ENCODE results near the gene LAMA5.

Gene LAMA5

DNA sequence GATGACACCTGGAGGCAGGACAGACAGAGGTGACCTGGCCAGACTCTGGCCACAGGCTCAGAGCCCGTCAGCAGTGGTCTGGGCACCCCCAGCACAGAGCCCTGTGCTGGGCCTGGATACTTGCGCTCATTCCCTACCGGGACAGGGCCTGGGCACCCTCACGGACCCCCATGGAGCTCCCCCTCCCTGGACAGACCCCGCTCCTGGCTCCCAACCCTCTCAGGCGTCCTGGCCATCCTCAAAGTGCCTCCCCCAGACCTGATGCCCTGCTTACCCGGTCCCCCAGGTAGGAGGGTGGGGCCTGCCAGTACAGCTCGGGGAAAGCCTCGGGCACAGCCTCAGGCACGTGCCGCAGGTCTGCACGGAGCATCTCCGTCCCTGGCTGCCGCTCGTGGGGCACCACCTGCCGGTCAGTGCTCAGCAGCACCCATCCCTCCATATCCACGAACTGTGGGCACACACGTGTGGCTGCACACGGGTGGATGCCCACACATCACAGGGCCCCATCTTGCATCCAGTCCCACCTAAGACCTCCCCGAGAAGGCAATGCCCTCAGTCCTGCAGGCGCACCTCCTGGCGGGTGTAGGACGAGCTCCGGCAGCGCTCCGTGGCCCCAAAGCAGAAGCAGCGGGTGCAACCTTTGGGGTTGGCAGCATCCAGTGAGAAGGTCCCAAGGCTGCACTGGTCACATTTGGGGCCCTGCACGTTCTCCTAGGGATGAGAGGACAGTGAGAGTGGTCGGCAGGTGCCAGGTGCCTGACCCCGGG lies 40.0 kb downstream of the LAMA5 start:
- no peak for DNase-seq

DNA sequence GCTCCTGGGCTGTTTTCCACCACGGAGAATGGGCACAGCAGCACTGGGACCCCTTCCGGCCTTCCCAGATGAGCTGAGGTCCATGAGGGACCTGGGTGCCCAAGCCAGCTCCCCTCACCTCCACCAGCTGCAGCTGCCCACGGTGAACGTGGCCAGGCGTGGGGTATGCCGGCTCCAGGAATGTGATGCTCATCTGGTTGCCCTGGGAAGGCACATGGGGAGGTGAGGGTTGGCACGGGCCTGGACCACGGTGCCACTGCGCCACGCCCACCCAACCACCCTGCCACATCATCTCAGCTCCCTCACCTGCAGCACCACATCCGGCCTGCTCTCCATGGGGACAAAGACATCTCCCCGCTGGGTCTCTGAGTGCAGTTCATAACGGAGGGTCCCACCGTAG lies 40.6 kb downstream of the LAMA5 start:
- DNase-seq, result no peak

DNA sequence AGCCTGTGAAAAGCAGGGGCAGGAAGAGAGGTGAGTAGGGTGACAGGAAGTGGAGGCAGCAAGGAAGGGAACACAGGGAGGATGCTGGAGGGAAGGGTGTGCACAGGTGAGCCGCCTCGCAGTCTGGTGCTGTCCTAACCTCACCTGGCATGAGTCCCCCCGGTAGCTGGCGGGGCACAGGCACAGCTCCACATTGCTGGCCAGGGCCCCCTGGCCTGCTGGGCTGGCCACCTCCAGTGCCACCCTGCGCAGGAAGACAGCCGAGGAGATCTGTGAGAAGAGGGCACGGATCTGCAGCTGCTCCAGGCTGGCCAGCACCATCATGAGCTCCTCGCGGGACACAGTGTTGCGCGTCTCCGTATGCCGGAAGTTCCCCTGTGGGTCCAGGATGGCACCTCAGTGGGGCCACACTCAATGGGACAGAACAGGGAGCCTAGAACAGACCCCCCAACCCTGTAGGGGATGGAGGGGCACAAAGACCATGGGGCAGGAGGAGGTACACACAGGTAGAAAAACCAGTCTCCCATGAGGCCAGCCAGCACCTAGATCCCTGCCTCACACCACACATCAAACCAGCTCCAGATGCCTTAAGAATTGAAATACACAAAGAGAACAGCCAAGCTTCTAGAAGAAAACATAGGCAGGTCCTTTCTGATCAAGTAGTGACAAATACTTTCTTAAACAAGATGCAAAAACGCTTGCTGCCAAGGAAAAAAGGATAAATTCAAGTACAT lies 41.8 kb downstream of the LAMA5 start:
- no peak for DNase-seq

DNA sequence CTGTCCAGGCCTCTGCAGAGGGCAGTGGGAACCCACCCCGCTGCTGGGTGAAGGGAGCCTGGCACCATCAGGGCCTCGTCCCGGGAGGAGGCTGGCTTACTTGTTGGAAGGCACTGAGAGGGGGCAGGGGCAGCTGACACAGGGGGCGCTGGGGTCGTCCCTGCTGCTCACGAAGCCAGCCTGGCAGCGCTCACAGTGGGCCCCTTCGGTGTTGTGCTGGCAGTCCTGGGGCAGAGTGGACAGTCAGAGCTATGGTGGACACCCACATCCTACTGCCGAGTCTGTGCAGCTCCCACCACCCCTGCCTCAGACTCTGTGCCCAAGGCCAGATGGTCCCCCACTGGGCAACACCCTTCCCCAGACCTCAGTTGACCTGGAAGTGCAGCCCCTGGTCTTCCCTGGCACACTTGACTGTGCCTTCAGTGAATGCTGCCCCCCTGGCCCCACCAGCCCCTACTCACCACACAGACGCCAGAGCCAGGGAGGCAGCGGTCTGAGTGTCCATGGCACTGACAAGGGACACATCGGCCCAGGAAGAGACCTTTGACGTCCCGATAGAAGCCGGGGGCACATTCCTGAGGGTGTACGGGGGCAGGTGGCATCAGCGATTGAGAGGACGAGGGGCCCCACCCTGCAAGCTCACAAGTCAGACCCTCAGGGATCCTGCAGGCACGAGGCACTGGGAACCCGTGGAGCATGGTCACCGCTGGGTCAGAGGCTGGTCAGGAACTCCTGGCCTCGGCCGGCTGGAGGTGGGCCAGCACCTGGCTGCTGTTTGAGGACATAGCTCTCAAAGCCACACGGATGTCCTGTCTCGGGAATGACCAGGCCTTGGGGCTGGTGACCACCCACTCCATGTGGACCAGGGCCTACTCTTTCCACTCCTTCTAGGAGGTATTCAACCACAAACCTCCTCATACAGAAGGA lies 42.9 kb downstream of the LAMA5 start:
- DNase-seq, result no peak

DNA sequence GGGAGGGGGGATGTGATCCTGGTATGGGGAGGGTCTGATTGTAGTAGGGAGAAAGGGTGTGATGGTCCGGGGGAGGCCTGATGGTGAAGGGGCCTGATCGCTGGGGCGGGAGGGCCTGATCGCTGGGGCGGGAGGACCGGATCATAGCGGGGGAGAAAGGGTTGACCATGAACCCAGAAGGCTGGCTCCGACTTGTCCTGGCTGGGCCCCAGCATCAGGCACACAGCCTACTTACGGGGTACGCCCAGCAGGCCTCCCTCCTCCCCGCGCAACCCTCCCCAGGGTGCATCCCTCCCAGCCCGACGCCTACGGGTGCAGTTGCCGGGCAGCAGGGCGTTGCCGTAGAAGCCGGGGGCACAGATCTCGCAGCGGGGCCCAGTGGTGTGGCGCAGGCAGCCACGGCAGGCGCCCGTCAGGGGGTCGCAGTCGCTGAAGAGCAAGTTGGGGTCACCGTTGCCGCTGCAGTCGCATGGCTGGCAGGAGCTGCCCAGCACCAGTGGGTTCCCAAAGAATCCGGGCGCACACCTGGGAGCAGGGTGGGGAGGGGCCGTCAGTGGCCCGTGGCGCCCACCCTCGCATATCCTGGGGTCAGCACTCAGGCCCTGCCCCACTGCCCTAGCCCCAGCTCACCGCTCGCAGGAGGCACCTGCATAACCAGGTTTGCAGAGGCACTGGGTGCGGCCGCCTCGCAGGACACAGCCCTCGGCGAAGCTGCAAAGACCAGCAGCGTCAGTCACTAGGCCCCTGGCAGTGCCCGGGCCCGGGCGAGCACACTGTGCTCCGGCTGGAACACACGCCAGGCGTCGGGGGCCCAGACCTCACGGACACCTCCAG lies 43.7 kb downstream of the LAMA5 start:
- no peak for DNase-seq

DNA sequence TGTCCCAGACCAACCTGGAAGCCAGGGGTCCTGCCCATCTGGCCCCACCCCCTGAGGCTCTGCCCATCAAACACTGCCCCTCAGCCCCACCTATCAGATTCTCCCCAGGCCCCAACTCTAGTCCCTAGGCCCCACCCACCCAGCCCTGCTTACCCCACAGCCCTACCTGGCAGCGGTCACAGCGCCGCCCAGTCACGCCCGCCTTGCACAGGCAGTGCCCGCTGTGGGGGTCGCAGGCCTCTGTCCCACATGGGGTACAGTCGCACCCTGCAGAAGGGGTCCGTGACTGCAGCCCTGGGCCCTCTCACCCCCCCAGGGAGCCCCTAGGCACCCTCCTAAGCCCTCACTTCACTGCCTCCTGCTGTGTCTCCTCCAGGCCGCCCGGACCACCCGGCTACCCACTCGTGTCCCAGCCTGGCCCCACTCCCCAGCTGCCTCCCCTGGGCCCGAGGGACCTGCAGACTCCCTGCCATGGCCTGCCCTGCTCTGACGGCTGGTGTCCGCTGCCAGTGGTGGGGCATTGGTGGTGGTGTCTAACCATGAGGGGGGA lies 44.5 kb downstream of the LAMA5 start:
- no peak for DNase-seq

DNA sequence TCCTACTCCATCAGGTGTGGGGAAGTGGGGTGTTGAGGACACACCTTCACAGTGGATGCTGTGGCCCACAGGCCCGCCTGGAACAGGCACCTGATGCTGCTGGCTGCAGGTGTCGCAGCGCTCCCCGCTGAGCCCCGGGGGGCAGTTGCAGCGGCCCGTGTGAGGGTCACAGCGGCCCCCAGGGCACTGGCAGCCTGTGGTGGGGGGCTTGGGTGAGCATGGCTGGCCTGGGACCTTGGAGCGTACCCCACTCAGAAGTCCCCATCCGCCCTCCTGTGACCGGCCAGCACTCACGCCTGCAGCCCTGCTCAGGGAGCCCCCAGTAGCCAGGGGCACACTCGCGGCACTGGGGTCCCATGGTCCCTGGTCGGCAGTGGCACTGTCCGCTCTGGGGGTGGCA lies 45.1 kb downstream of the LAMA5 start:
- no peak for DNase-seq

DNA sequence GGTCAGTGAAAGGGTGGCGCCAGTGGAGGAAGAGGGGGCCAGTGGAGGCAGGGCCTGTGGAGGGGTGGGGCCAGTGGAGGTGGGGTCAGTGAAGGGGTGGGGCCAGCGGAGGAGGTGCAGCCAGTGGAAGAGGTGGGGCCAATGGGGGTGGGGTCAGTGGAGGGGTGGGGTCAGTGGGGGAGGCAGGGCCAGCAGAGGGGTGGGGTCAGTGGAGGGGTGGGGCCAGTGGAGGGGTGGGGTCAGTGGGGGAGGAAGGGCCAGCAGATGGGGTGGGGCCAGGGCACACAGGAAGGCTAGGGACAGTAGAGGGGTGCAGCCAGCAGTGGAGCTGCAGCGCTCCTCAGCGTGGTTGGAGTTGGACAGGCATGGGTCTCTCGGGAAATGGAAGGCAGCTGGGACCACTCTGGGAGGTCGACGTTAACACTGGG lies 45.6 kb downstream of the LAMA5 start:
- no peak for DNase-seq

DNA sequence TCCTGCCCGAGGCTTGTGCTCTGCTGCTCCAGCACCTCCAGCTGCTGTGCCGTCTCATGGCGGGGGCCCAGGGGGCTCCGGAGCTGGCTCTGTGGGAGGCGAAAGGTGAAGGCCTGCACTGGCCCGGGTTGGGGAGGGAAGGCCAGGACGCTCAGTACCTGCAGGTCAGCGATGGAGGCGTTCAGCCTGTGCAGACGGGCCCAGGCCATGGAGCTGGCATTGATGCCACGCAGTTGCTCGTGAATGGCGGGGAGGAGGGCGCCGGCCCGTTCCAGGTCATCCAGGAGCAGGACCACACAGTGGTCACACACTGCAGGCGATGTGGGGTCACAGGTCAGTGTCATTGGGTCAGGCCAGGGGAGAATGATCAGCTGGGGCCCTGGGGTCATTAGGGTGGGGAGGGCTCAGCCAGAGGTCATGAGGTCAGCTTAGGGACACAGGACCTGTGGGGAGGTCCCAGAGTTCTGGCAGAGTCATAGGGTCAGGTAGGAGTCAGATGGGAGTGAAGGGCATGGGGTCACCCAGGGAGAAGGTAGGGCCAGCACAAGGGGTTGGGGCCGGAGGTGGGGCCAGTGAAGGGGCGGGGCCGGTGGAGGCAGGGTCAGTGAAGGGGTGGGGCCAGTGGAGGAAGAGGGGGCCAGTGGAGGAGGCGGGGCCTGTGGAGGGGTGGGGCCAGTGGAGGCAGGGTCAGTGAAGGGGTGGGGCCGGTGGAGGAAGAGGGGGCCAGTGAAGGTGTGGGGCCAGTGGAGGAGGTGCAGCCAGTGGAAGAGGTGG lies 46.3 kb downstream of the LAMA5 start:
- DNase-seq, result no peak

DNA sequence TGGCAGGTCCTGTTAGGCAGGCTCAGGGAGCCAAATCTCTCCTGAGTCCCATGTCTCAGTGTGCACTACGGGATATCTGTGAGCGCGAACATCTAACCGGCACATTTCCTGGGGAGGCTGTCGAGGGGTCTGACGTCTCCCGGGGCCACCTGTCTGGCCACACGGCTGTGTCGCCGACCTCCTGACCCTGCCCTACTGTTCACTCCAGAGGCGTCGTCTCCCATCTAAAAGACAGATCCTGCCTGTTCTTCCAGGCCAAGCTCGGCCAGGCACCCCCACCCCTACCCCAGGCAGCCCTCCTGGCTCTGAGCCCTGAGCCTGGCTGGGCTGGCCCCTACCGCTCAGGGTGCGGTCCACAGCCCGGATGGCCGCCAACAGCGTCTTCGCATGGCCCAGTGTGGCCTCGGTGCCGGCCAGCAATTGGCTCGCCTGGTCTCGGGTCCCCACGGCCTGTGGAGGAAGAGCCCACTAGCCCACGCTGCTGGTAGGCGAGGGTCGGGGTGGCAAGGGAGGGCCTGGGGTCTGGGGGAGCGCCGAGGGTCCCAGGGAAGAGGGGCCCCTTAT lies 47.7 kb downstream of the LAMA5 start:
- no peak for DNase-seq

DNA sequence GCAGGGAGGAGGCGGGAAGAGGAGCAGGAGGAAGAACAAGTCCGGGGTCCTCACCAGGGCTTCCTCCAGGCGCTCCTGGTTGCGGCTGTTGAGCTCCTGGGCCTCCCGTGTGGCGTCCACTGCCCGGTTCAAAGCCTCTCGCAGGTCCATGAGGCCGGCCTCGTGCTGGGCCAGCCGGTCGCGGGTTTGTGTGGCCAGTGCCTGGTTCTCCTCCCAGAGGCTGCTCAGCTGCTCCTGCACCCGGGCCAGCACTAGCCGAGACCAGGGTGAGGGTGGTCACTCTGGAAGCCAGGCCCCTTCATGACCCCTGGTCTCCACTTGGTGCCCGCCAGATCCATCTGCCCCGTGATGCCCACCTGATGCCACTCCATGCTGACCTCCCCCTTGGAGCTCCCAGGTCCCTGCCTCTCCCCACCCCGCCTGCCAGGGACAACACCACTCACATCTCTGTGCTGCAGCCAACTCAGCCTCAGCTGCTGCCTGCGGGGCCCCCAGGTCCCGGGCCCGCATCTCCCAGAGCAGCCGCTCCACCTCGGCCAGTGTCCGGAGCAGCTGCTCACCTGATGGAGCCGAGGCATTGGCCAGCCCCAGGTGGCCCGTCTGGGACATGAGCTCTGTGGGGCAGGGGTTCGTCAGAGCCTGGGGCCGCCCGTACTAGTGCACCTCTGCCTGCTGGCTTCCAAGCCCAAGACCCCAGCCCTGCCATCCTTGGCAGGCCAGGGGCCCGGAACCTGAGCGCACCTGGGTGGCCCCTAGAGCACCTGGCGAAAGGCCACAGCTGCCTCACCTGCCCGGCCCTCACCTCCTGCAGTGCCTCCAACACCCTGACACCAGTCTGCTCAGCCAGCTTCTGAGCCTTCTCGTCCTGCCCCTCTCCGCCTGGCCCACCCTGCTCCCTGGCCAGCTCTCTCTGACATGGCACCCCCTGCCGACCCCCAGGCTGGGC lies 48.4 kb downstream of the LAMA5 start:
- DNase-seq, result no peak

DNA sequence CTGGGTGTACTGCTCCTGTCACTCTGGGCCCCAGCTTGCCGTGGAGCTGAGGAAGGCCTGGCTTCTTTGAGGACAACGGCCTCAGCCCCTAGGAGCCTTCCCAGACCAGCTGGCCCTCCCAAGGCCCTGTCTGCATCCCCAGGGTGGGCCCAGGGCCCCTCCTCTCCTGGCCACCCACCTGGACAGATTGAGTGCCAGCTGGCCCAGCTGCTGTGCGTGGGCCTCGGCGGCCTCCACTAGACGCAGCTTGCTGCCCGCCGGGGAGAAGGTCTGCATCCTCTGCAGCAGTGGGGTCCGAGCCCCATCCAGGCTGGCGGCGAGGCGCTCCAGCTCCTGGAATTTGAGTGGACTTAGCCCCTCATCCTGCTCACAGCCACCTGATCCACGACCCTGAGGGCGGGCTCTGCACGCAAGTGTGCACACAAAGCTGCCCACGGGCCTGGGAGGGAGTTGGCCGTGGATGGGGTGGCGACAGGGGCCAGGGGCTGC lies 49.9 kb downstream of the LAMA5 start:
- DNase-seq, result no peak

DNA sequence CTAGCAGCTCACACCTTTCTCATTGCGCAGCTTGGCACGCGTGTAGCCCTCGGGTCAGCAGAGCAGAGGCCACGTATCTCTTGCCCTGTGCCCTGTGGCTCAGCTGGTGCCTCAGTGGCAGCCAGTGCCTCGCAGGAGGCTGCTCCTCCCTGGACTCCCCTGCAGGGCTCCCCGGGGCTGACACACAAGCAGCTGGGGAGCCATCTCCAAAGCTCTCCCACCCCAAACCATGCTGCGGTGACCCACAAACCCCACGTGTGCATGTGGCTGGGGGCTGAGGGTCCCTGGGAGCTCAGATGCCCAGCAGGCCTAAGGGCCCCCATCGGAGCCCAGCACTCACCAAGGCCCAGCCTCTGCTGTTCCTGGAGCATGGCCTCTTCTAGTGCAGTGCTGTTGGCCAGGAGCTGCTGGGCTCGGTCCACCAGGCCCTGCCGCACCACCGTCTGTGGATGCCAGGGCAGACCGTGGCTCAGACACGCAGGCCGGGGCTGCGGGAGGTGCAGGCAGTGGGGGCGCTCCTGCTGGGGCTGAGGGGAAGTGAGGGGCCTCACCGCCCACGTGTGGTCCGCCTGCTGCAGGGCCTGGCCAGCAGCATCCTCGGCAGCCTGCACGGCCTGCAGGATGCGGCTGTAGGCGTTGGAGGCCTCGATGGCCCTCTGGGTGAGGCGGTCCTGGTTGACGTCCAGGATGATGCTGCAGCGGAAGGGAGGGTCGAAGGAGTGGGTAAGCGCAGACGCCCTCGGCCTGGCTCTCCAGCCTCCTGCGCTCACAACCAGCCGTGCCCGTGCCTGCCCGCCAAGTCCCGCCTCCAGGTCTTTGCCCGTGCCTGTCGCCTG lies 50.6 kb downstream of the LAMA5 start:
- DNase-seq, result no peak

DNA sequence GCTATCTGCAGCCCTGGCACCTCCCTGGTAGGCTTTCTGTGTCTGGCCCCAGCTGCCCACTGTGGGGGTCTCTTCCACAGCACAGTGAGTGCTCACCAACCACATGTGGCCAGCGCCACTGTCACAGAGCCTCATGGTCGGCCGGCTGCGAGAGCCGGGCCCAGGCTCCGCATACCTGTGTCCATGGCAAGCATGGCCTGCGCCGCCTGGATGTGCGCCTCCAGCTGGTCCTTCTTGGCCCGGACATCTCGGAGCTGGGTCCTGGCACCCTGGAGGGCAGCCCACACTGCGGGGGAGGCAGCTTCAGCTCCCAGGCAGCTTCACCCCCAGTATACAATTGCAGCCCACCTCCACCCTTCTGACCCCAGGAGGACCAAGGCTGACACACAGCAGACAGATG lies 51.3 kb downstream of the LAMA5 start:
- no peak for DNase-seq

DNA sequence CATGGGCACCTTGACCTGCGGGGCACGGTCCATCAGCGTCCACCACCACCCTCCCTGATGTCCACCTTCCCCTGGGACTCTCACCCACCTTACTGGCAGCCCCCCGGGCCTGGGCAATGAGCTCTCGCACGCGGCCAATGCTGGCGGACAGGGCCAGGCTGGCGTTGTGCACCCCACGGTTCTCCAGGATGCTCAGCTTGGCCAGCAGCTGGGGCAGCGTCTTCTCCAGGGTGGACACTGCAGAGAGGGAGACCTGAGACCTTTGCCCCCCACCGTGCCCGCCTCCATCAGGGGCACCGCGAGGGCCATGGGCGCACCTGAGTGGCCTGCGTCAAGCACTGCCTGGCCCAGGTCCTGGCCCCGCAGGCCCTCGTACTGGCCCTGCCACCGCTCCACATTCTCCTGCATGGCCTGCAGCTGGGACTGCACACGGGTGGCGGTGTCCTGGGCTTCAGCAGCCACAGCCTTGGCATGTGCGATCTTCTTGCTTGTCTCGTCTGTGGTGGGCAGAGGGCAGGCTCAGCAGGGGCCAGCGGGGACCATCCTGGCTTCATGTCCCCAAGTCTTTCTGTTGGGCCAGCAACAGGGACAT lies 52.3 kb downstream of the LAMA5 start:
- no peak for DNase-seq

DNA sequence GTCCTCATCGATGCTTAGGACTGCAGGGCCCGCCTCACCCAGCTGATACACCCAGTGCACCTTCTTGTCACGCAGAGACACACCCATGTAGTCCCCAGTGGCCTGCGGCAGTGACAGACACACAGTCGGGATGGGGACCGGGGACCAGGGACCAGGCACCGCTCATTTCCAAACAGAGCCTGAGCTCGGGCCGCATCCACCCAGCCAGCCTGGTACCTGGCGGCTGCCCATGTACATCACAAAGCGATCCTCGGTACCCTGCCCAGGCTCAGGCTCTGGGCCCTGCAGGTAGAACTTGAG lies 52.8 kb downstream of the LAMA5 start:
- DNase-seq, result no peak

DNA sequence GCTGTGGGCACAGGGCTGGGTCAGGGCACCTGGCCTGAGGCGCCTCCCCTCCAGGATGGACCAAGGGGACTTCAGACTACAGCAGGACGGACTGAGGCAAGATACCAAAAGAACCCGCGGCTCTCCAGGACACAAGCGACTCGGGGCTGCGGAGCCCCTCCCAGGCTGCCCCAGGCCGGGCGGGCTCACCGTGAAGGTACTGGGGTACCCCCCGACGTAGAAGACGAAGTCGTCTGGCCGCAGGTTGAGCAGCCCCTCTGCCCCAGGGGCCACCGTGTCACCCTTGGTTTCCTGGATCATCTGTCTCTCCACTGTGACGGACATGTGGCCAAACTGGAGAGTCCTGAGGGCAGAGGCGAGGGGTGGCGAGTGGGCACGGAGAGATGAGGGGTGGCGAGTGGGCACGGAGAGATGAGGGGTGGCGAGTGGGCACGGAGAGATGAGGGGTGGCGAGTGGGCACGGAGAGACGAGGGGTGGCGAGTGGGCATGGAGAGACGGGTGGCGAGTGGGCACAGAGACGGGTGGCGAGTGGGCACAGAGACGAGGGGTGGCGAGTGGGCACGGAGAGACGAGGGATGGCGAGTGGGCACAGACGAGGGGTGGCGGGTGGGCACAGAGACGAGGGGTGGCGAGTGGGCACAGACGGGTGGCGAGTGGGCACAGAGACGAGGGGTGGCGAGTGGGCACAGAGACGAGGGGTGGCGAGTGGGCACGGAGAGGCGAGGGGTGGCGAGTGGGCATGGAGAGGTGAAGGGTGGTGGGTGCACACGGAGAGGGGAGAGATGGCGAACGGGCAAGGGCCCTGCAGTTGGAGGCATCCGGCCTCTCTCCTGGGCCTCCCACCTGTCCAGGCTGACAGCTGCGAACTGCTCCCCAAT lies 53.4 kb downstream of the LAMA5 start:
- DNase-seq, result no peak
